Right hindlimb (tissue), 1 donor: Measurements from ENCODE around the gene SLC23A3.
A peak's percentile ranks its signal among the peaks of the same experiment; 100 is the strongest.

Experiments used
- DNase-seq: peaks from one replicate; pipeline ENCODE4 v3.0.0-alpha.2; 2018

SLC23A3 gene

DNA sequence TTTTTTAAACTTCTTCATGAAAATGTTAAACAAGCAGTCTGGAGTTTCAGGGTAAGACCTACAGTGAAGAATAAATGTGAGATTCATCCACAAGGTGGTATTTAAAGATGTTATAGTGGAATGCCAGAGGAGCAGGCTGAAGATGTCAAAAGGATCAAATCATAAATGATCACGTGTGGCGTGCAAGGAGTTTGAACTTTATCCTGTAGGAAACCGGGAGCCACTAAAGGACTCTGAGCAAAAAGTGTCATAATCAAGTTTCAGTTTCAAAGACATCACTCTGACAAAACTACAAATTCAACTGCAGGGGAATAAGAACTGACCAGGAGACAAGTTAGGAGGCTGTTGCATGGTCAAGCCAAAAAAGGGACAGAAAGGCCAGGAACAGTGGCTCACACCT is 29.1 kb downstream of the SLC23A3 start:
- DNase-seq: no peak

DNA sequence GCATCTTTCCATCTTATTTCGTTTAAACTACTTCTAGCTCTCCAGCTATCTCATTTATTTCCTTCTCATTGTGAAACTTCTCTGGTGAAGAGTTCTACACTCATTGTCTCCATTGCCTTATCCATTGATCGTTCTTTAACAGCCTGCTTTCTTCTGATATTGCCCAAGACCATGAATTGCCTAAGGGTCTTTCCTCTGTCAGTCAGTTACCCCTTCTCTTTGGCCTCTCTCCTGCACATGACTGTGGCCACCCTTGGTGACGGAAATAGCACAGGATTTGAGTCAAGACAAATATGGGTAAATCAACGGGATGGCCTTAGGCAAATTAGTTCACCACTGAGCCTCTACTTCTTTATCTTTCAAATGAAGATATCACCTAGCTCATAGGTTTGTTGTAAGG is 35.9 kb downstream of the SLC23A3 start:
- DNase-seq: no peak

DNA sequence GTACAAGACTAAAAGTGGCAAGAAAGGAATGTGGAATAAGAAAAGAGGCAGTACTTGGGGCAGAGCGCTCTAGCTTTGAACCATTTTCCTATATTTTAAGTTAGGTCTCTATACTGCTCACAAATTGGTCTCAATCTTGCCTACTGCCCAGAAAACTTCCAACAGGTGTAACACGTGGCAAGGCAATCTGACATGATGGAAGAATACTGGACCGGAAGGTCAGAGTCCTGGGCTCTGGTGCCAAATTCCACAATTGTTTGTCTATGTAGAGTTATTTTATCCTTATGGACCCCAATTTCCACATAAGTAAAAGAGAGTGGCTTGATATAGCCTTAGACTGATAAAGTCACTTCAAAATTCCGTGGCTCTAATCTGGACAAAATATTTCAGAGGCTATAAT is 38.1 kb downstream of the SLC23A3 start:
- no peak for DNase-seq

DNA sequence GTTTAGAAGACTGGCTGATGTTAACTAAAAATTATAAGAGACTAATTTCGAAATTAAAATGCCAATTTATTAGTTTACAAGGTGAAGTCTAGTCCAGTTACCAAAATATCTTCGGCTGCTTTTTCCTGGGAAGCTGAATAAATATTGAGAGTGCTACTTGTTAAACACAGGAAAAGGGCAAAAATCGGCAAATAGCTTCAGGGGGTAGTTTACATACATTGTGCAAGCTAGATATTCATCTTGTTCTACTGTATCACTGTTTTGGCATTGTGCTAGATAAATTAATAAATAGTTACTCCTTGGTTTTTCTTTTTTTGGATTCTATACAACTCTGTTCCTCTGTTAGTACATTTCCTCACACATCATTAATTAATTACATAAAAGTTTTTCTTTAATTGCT is 38.5 kb downstream of the SLC23A3 start:
- no peak for DNase-seq

DNA sequence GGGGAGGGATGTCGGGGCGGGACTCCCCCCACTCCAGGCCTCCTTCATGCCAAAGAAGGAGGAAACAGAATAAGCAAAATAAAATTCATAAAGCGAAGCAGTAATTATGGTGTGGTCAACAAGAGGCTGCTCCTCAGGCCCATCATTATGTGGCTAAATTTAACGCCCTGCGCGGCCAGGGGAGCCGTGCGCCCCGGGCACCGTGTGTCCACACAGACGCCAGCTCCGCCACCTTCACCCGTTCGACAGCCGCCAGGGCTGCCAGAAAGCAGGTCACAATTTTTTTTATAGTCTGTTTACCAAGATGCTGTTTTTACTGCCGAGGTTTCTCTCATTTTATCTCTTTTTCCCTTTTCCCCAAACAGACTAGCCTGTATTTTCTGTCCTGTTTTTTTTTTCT is 40.2 kb downstream of the SLC23A3 start:
- no peak for DNase-seq

DNA sequence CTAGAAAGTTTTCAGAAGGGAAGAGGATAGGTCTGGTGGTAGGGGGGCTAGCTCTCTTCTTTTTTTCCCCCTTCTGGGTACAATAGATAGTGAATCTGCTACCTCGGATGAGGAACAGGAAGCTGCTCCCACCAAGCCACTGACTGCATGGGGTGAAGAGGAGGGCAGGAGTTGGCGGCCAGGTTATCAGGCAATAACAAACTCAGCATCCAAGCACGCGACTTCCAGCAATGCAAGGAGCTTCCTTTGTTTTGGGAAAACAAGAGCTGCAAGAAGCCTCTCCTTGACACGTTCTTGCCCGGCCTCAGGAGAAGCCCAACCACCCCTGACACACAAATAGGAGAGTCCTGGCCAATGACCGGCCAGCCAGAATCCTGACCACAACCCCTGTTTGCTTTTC is 41.4 kb downstream of the SLC23A3 start:
- no peak for DNase-seq

DNA sequence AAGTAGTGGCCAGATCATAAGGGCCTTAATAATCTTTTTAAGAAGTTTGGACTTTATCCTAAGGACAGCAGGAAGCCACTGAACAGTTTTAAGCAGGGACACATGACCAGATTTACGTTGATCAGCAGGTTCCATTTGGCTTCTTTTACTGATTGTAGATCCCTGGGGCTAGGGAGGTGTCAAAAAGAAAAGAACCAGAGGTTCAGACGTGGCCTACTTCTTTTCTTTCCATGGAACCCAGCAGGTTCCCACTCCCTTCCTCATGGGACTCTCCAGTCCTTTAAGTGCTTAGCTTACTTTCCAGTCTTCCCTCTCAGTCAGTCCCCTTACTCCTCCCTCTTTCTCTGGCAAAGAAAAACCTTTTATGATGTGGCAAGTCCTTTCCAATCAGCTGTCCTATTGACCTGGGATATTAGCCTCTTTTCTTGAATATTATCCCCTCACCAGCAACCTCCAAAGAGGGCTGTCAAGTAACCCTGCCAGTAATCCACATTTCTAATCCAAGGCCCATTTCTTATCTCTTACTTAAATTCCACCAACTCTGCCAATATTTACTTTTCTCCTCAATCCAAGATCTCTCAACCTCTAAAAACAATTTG is 42.7 kb downstream of the SLC23A3 start:
- DNase-seq: no peak

DNA sequence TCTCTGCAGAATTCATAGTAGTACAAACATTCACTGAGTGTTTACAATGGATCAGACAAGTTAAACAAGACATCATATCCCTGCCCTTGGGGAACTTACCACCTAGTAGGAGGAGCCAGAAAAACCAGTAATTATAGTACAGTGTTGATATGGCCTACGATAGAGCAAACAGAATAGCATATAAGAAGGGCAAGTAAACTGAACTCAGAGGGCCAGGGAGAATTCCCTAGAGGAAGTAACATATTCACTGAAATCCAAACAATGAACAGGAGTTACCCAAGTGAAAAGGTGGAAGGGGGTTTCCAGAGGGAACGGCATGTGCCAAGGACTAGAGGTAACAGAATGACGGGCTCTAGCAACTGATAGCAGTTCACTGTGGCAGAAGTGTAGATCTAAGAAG is 43.3 kb downstream of the SLC23A3 start:
- no peak for DNase-seq

DNA sequence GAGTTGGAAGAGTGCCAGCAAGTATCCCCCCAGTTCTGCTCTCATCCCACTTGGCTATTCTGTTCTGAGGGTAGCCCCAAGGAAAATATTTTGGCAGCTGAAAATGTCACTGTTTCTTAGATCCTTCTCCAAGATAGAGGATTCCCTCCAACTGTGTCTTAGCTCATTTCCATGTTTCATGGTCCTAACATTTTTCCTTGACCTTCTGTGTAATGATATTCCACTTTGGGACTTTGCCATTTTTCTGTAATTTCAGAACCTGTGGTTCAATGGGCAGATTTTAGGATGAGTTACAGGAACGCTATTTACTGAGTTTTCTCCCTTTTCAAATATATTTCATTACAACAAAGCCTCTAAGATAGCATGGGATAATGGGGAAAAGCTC is 44.0 kb downstream of the SLC23A3 start:
- no peak for DNase-seq

DNA sequence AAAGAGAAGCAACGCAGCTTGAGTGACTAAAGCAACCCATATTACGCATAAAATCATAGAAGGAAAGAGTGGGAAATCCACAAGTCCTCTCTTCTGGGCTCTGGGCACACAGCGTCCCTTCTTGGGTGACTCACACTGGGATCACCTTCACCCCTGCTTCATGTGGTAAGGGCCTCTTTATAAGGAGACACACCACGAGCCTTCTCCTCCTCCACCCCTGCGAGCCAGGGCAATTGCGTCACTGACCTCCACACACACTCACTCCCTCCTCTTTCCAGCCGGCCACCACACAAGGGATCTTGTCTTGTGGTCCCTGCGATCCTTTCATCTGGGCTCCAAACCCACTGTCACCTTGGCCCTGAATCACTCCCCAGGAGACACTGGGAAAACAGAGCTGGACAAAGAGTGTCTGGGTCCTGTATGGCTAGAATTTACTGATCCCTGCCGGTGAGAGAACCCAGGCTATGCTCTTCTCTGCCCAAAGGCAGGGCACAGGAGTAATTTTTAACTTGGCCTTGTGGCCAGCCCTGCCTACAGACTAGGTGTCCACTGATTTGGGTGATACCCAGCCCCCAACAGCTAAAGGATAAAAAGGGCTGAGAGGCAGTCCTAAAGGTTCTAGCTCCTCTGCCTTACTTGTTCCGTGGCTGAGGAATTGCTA is 44.5 kb downstream of the SLC23A3 start:
- peak; percentile 60 for DNase-seq

DNA sequence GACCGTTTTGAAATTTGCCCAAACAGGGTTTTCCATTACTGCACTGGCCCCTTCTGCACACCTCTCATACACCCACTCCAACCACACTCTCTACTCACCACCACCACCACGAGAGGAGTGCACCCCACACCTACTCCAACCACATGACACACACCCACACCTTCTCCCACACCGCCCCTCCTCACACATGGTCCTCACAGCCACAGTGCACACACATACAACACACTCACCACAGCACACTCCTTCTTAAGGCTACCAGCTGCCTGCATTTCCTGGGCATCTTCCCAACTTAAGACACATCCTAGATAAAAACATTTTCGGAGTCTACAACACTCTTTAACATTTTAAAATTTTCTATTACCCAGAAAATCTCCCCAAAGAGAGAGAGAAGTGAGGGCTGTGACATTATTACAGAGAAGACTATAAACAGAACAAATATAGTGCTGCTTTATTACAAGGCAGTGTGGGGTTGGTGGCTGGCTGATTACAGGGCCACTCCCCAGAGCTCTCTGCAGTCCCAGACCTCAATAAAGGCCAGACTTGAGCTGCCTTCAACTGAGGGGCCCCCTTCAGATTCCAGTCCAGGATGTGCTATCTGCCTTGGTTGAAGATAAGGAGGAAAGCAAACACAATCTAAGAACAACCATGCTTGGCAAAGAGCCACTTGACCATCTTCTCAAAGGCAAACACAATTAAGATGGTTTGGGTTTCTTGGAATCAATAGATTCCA is 45.3 kb downstream of the SLC23A3 start:
- DNase-seq: no peak

DNA sequence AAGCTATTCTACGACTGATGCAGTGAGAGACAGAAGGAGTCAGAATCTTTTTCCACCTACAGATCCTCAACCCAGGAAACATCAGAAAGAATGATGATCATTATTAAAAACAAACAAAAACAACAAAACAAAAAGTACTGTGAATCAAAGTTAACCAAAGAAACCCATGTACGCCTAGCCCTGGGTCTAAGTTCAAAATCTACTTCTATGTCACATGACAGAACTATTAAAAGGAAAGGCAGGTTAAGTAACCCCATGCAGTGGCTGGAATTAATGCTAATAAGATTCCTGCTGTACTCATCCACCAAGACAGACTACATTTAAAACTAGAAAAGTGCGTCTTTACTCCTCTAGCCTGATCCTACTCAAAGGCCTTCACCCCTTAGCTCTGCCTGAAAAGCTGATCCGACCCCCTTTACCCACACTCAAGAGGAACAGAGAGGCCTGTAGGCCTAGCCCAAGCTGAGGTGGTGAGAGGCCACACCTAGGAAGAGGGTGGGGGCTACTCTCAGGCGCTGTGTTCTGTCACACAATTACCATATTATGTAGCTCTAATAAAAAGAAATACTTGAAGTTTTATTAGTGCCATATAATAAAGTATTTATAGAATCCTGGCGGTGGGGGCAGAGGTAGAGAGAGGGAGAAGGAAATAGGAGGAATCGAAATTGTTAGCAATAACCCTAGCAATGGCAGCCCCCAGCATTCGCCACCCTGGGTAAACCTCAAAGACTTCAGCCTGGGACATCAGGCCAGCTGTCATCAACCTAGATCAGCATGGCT is 46.3 kb downstream of the SLC23A3 start:
- DNase-seq: no peak

DNA sequence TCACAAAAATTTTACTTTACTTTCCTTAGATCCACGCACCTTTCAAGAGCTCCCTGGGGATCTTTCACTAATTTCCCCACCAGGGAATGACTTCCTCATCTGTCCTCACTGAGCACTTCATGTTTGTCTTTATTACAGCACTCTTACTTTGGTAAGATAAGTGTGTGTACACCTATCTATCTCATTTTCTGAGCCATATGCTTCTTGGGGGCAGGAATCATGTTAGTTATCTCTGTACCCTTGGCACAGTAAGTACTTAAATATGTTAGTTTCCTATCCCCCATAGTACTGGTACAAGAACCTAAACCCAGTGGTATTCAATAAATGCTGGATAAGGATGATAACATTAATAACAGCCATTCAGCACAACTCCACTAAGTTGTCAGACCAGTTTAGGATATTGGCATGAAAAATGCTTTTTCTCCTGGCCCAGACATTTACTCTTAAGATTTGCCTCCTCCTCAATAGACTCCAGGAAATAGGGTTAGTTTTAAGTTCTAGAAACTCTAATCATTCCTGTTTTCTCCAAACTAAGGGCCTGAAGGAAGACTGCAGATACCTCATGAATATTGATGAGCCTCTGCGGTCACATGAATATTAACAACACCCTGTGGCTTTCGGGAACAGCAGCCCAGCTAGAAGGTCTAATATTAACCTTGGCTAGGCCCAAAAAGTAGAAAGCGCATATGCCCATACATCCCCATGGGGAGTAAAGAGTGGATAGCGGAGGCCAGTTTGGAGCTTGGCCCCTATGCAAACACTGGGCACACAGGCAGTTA is 47.4 kb downstream of the SLC23A3 start:
- no peak for DNase-seq

DNA sequence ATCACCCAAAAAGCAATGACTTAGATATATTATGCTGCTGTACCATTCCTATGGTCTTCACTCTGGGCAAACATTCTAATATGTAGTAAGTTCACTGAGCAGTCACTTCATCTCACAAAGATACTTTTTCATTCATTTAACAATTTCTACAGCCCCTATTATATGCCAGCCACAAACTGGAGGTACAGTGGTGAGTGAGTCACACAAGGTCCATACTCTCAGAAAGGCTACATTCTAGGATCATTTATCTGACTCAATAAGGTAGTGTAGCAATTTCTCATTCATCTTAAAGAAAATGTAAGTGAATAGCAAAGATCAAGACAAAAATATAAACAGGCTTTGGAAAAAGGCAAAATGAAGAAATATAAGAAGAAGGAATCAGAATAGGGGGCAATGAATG is 49.7 kb downstream of the SLC23A3 start:
- no peak for DNase-seq

DNA sequence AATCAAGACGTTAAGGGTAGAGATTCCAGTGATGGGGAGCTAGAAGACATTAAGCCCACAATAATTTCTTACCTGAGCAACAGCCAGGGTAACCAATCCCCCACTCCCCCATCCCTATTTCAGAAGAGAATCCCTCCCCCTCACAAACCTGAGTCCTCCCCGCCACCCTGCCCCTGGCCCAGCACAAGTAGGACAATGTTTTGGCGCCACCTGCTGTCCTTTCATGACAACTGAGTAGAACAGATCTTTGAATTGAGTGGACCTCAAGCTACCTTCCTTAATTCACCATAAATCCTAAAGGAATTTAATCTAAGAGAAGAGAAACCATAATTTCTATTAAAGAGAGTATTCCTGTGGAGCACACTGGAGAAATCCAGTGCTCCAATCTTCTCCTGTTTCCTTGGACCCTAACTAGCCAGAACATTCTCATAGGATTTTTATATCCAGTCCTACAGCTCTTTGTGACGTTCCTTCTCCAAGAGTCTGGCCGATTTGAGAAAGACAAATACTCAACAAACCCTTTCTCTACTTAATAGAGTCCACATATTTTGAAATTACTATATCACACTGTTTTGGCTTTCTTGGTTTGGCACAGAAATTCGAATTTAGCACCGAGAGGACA is 50.3 kb downstream of the SLC23A3 start:
- peak; percentile 58 for DNase-seq

DNA sequence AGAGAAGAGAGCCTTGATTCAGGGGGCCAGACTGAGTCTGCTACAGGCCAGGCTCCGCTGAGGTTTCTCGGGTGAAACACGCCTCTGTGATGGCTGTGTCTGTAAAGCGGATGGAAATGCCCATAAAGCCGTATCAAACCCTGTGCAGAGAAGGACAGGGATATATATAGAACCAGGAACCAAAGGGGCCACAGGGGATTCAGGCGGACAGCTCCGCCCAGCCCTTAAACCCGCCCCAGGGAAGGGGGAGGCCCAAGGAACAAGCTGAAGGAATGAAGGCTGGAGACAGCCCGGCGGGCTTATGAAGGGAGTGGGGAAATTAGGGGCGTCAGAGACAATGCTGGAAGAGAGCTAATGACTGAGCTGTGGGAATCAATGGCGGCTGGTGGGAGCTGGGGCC is 51.3 kb downstream of the SLC23A3 start:
- DNase-seq: peak; percentile 44

DNA sequence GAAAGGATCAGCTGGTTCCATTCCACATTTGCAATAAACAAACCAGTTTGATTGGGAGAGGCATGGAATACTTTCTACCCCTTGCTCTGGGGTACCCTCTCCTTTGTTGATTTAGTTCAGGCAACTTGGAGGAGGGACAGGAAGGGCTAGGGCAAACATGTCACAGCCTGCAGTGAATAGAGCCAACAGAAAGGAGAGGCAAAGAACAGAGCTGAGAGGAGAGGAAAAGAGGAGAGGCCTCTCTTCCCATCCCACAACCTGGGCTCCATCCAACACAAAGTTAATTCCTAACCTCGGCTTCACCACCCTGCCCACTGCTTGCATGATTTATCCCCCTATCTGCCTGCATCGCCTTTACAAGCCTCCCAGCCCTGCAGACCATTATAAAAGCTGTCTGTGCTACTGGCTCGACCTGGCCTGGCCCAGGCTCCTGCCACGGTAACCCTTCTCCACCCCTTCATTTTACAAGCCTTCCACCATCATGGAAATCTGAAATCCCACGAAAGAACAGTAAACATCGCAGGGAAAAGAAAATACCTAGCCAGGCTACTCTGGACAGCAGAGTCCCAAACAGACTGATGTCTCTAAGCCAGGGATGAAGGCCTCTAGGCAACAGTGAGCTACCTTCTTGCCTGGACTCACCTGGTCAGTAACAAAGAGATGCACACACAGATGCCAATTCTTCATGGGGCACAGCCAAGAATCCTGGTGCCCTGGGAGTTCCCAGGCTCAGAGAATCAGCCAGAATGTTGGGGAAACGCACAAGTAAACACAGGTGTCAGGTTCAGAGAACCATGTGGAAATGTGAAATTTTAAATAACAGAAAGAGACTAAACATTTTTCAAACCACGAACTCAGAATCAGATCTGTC is 52.8 kb downstream of the SLC23A3 start:
- no peak for DNase-seq

DNA sequence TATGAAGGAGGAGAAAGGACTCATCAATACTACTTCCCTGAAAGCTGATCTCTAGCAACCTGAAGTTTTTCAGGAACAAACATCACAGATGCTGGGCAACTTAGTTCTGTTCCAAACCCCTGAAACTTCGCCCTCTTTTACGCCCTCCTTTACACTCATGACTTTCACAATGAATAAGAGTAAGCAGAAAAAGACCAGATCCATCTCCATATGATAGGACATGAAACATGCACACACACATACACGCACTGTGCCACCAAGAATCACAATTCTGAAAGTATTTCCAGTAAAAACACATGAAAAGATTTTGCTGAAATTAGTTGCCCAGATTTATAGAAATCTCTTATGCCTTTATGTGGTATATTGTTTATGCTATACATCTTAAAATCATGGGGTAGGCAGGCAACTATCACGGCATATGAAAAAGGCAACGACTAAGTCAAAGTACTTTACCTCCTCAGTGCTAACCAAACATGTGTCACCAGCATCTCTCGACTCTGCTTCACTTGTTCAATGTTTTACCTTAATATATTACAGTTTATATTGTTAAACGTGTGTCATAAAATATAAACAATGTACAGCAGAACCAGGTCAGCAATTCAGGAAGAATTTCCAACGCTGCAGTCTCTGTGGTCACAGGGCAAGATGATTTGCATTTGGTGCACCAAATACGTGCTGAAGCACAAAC is 57.0 kb downstream of the SLC23A3 start:
- DNase-seq: no peak

DNA sequence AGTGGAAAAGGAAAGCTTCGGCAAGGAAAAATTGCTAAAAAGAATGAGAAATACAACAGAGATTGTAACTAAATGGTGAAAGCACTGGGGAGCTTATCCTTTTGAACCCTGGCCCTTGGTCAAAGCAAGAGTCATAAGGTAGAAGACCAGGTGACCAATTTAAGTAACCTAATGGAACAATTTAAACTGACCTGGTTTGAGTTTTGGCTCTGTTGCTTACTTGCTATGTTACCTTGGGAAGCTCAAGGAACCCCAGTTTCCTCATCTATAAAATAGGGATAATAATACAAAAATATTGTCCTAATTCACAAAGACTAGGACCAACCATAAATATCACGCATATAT is 57.8 kb downstream of the SLC23A3 start:
- no peak for DNase-seq
